Endodermal cell (in vitro differentiated cells): ENCODE data around the gene LRRC7. TPM values are rescaled to one million over a fixed set of nuclear protein-coding genes. Genes with fewer than 3 reads are reported as not detected.

Experiments used
- DNase-seq: peaks from one replicate; pipeline ENCODE4 v3.0.0-alpha.2; 2017
- H3K27ac ChIP-seq: 2 replicates; pipeline ENCODE4 v1.5.1; 2013; ENCODE audit warnings: mild to moderate bottlenecking, low read depth, low read length, moderate library complexity
- H3K27me3 ChIP-seq: 2 replicates; pipeline ENCODE4 v1.6.1; 2013; ENCODE audit warnings: mild to moderate bottlenecking, low read length, moderate library complexity; ENCODE audit not compliant: insufficient read depth, control insufficient read depth, poor library complexity, severe bottlenecking
- H3K36me3 ChIP-seq: 2 replicates; pipeline ENCODE4 v1.7.0; 2013; ENCODE audit warnings: mild to moderate bottlenecking, low read length, moderate library complexity; ENCODE audit not compliant: control insufficient read depth, insufficient read depth
- H3K4me1 ChIP-seq: one replicate; pipeline ENCODE4 v1.7.0; 2013; ENCODE audit warnings: low read length; ENCODE audit not compliant: control insufficient read depth, insufficient read depth
- H3K4me3 ChIP-seq: 2 replicates; pipeline ENCODE4 v1.5.1; 2013; ENCODE audit warnings: mild to moderate bottlenecking, low read length, moderate library complexity
- H3K9ac ChIP-seq: 2 replicates; pipeline ENCODE4 v1.6.1; 2013; ENCODE audit warnings: mild to moderate bottlenecking, low read length, moderate library complexity; ENCODE audit not compliant: poor library complexity, severe bottlenecking; ENCODE audit errors: extremely low read depth
- H3K9me3 ChIP-seq: 2 replicates; pipeline ENCODE4 v1.6.1; 2013; ENCODE audit warnings: mild to moderate bottlenecking, low read length, moderate library complexity; ENCODE audit not compliant: control insufficient read depth
- H3K27ac Mint-ChIP-seq: 2 replicates; pipeline ENCODE4 v1.8.0; 2020; ENCODE audit warnings: mixed read lengths
- H3K27me3 Mint-ChIP-seq: 2 replicates; pipeline ENCODE4 v1.8.0; 2021; ENCODE audit warnings: mild to moderate bottlenecking, mixed read lengths; ENCODE audit not compliant: insufficient read depth
- H3K36me3 Mint-ChIP-seq: 2 replicates; pipeline ENCODE4 v1.8.0; 2020; ENCODE audit warnings: low read depth, mixed read lengths
- H3K4me1 Mint-ChIP-seq: 2 replicates; pipeline ENCODE4 v1.8.0; 2020; ENCODE audit warnings: mixed read lengths
- H3K4me3 Mint-ChIP-seq: 2 replicates; pipeline ENCODE4 v1.8.0; 2020; ENCODE audit warnings: mild to moderate bottlenecking, moderate library complexity, mixed read lengths
- H3K9me3 Mint-ChIP-seq: 2 replicates; pipeline ENCODE4 v1.8.0; 2020; ENCODE audit warnings: mild to moderate bottlenecking, mixed read lengths
- WGBS, 2 experiments: methylation state at CpG; one replicate each; pipeline versions ENCODE4 v1.1.5 to v1.1.7; 2013; ENCODE audit warnings: missing lambda C conversion rate in 2 of 2, mixed read lengths in 1 of 2; ENCODE audit not compliant: insufficient coverage in 1 of 2, insufficient read length in 1 of 2; 5-methylcytosine and 5-hydroxymethylcytosine counted together
- total RNA-seq, 2 donors: library from RNA; stranded (reverse); fragmentation: NEBNext Ultra II Directional in 1 of 2; extraction: Animal tissue kit (Norgen Biotek cat#: 25700) in 1 of 2; gene quantifications; 2 replicates in 1 of 2; 3 replicates in 1 of 2; pipeline ENCODE4 v1.2.1, GENCODE V29; 2021
- TF ChIP-seq, protein P1 (sequence below): fragments of 200-600 bp; sonication (generic); conservative IDR thresholded peaks from 2 replicates; pipeline ENCODE4 v1.5.0; 2021; ENCODE audit warnings: antibody characterized with exemption, mild to moderate bottlenecking

Gene LRRC7
- total RNA-seq, 2 donors from 2014 or later = 1.4 to 2.2 TPM

DNA sequence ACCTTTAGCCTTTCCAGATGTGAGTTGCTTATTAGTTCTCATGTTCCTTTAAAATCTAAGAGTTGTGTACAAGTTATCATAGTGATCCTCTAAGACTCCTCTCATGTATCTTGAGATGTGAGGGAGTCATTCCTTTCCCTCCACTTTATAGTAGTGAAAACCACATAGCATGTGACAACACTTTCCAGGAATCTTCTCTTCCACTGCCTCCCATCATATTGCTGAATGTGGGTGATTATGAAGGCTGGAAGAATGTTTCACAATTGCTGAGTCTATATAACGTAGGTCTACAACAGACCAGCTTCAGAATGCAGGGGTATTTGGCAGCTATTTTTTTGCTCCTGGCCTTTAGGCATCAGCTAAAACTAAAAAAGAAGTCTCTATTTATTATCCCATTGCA, 44.7 kb upstream of the LRRC7 start:
- Mint-ChIP-seq H3K9me3 (no peaks in the 10 kb centered on the region), H3K27ac (no peak overlapping the region), H3K27me3 (no peaks in the 10 kb centered on the region), H3K4me1 (peaks cover 2% of the 10 kb centered on the region), H3K4me3 (no peak overlapping the region), H3K36me3 (no peaks in the 10 kb centered on the region)
- H3K9me3 ChIP-seq = no peaks in the 10 kb centered on the region
- DNase-seq = no peak
- no peak overlapping the region for H3K4me3 ChIP-seq
- WGBS, 2 experiments = 95% methylated on average over 1 of the region's 1 CpG; no CpG with 5 or more reads in 1 of the 2 experiments
- H3K9ac ChIP-seq = no peak overlapping the region
- no peaks in the 10 kb centered on the region for H3K4me1 ChIP-seq
- no peak overlapping the region for H3K27ac ChIP-seq
- H3K36me3 ChIP-seq = no peaks in the 10 kb centered on the region
- no peaks in the 10 kb centered on the region for H3K27me3 ChIP-seq
- TF ChIP-seq, protein P1, sequence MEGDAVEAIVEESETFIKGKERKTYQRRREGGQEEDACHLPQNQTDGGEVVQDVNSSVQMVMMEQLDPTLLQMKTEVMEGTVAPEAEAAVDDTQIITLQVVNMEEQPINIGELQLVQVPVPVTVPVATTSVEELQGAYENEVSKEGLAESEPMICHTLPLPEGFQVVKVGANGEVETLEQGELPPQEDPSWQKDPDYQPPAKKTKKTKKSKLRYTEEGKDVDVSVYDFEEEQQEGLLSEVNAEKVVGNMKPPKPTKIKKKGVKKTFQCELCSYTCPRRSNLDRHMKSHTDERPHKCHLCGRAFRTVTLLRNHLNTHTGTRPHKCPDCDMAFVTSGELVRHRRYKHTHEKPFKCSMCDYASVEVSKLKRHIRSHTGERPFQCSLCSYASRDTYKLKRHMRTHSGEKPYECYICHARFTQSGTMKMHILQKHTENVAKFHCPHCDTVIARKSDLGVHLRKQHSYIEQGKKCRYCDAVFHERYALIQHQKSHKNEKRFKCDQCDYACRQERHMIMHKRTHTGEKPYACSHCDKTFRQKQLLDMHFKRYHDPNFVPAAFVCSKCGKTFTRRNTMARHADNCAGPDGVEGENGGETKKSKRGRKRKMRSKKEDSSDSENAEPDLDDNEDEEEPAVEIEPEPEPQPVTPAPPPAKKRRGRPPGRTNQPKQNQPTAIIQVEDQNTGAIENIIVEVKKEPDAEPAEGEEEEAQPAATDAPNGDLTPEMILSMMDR = no peak

GRCh38 chr1:69523461-69523860, 44.3 kb upstream of the LRRC7 start:
- H3K4me1 ChIP-seq = no peaks in the 10 kb centered on the region
- no peaks in the 10 kb centered on the region for H3K9me3 ChIP-seq
- H3K27me3 ChIP-seq = no peaks in the 10 kb centered on the region
- H3K27ac ChIP-seq = no peak overlapping the region
- no peaks in the 10 kb centered on the region for H3K9me3 Mint-ChIP-seq
- H3K36me3 ChIP-seq = no peaks in the 10 kb centered on the region
- no peak for DNase-seq
- H3K27me3 Mint-ChIP-seq = no peaks in the 10 kb centered on the region
- H3K4me1 Mint-ChIP-seq = peaks cover 5% of the 10 kb centered on the region
- no peak overlapping the region for H3K4me3 ChIP-seq
- no peaks in the 10 kb centered on the region for H3K36me3 Mint-ChIP-seq
- H3K4me3 Mint-ChIP-seq = no peak overlapping the region
- TF ChIP-seq, protein P1 = no peak
- WGBS, 2 experiments = 90 to 92% methylated on average over 4 to 7 of the region's 7 CpGs
- no peak overlapping the region for H3K9ac ChIP-seq
- H3K27ac Mint-ChIP-seq = peak overlapping the region; percentile 45

- Mint-ChIP-seq H3K4me1 (peaks cover 9% of the 10 kb centered on the region), H3K9me3 (no peaks in the 10 kb centered on the region), H3K27ac (peak overlapping the region; percentile 45), H3K36me3 (no peaks in the 10 kb centered on the region), H3K4me3 (no peak overlapping the region), H3K27me3 (no peaks in the 10 kb centered on the region)
- Histone ChIP-seq H3K27ac (no peak overlapping the region), H3K27me3 (no peaks in the 10 kb centered on the region), H3K36me3 (no peaks in the 10 kb centered on the region), H3K9ac (no peak overlapping the region), H3K4me1 (no peaks in the 10 kb centered on the region), H3K9me3 (no peaks in the 10 kb centered on the region), H3K4me3 (no peak overlapping the region)
- 83 to 86% methylated on average over 1 of the region's 1 CpG for WGBS, 2 experiments
- TF ChIP-seq, protein P1 = no peak
- DNase-seq = no peak
These were observed 43.7 kb upstream of the LRRC7 start for GRCh38 chr1:69524015-69524414.
